ENCODE data around the gene SAP30L.

Gene SAP30L

GRCh38 chr5:154482528-154483449 lies 37.0 kb downstream of the SAP30L start:
- FAIRE-seq, result no peak

GRCh38 chr5:154483654-154484392 lies 38.0 kb downstream of the SAP30L start:
- FAIRE-seq, result no peak

- no peak for FAIRE-seq
Observed at GRCh38 chr5:154484393-154485095, 38.7 kb downstream of the SAP30L start.

GRCh38 chr5:154485096-154485491 lies 39.3 kb downstream of the SAP30L start:
- FAIRE-seq, result no peak

DNA sequence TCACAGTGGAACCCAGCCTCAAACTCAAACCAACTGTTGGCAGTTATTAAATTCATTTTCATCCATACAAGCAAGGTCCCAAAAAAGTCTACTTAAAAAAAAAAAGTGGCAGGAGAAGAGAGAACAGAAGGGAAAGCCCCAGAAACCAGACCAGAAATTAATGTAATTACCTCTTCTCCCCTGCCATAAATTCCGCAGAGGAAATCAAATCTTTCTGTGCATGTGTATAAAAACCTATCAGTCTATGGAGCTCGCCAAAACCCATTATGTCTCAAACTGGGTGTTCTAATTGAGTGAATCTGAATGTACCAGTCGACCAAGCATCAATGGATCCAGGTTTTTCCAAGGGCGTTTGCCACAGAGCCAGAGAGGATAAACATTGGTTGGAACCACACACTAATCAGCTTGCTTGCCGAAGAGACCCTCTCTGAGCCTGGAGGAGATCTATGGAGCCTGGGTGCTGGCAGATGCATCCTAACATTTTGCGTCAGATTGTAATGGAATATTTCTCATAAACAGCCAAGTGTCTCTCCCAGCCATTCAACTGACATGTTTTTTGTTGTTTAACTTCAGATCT lies 40.1 kb downstream of the SAP30L start:
- no peak for FAIRE-seq

DNA sequence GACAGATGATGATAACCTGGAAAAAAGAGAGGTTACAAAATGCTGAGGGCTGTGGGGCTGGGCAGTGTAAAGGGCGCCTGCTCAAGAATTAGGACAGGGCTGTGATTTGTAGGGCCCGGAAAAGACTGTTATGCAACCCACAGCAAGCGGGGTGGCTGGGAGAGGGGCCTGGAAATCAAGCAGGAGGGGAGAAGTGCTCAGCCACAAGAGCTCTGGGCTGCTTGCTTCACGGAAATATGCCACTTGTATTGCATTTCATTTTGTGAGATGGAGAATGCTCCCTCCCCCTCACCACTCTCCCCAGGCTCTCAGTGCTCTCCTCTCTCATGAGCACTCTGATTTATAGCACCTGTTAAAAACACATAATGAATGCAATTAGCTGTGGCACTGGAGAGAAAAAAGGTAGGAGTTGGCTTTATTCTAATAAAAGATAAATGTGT lies 40.6 kb downstream of the SAP30L start:
- FAIRE-seq, result no peak

- no peak for FAIRE-seq
Observed at GRCh38 chr5:154487541-154487940, 41.7 kb downstream of the SAP30L start.

DNA sequence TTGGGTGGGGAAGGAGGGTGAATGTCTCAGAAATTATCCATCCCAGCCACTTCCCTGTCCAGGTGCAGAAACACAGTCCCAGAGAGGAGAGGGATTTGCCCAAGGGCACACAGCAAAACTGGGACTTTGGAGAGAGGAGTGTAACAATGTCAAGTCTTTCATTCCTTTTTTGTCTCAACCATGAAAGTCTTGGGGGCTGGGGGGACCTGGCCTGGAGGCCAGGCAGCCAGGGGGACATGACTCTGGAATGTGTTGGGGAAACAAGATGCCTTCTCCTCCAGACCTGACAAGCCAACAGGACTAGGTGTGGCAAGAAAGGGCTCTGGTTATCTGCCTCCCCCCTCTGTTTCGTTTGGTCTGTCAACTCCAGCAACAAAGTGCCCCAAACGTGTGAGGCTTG lies 46.1 kb downstream of the SAP30L start:
- FAIRE-seq, result no peak

GRCh38 chr5:154493274-154493673 lies 47.5 kb downstream of the SAP30L start:
- no peak for FAIRE-seq

- FAIRE-seq, result no peak
Observed at GRCh38 chr5:154494036-154494435, 48.2 kb downstream of the SAP30L start.

- FAIRE-seq, result no peak
Observed at GRCh38 chr5:154498591-154498990, 52.8 kb downstream of the SAP30L start.

DNA sequence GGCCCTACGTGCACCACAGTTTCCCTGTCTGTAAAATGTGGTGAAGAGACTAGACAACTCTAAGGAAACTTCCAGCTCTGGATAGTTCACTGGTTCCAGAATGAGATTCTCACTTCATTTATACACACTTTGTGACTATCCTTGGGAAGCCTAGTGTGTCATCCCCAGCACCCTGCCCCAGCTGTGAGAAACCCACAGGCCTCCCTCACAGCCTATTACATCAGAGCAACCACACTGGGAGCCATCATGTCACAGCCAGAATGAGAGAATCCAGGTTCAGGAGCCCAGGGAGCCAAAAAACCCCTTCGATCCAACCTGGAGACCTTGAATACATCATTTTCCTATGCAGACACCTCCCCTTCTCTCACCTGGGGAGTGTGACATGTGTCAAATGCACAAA lies 53.2 kb downstream of the SAP30L start:
- FAIRE-seq, result no peak

DNA sequence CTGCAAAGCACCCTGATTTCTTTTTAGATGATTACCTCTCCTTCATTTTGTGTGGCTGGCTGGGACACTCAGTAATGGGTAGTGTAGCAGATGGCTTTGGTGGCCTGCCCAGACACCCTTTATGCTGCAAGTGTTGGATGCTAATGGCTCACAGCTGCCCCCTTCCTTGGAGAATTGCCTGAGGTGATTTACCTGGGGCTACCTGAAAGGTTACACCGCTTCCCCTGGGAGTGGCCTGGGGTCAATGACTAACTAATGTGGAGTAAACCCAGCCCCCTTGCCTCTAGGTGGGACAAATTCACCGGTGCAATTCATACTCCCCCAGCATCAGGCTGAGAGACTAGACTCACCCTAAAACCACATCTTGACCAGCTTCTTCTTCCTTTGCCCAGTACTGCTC lies 55.8 kb downstream of the SAP30L start:
- FAIRE-seq, result no peak

DNA sequence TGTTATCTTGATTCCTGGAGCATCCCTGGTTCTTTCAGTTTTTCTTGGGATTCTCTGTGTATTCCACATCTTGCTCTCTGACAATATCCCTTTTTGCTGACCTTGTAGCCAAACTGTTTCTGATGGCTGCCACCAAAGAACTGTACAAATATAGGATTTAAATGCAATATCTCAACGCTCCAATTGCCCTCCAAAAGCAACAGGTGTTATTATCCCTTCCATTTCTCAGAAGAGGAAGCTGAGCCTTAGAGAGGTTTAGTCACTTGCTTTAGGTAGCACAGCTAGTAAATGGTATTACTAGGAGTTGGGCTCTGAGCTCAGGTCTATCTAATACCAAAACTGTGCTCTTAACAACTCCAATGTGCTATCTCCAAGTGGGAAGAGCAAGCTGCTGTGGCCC lies 56.4 kb downstream of the SAP30L start:
- FAIRE-seq, result no peak

DNA sequence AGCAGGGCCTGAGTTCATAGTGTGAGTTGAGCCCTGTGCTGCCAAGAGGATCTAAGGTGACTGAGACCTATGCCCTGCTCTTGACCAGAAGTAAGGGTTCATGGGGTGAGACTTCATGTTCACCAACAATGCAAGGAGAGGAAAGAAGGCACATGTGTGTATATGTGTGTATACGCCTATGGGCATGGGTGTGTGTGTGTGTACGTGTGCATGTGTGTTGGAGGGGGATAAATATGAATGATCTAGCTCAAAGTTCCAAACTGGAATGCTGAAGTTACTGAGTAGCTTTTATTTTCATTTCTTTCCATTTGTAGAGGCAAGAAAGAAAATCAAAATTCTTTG lies 57.9 kb downstream of the SAP30L start:
- FAIRE-seq, result no peak

DNA sequence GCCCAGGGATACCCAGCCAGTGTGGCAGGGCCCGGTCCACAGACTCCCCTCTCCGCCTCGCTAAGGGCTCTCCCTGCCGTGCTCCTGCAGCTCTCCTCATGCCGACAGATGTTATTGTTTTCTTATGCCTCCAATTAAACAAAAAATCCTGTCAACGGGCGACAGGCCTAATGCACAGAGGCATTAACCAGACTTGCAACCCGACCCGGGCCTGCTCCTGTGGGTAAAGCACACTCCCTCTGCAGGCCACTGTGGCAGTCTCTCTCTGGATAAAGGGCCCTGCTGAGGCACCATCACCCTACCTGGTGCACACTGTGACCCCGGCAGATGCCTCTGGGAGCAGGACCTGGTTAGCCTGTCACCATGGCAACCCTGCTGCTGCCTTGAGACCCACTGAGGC lies 59.8 kb downstream of the SAP30L start:
- no peak for FAIRE-seq

DNA sequence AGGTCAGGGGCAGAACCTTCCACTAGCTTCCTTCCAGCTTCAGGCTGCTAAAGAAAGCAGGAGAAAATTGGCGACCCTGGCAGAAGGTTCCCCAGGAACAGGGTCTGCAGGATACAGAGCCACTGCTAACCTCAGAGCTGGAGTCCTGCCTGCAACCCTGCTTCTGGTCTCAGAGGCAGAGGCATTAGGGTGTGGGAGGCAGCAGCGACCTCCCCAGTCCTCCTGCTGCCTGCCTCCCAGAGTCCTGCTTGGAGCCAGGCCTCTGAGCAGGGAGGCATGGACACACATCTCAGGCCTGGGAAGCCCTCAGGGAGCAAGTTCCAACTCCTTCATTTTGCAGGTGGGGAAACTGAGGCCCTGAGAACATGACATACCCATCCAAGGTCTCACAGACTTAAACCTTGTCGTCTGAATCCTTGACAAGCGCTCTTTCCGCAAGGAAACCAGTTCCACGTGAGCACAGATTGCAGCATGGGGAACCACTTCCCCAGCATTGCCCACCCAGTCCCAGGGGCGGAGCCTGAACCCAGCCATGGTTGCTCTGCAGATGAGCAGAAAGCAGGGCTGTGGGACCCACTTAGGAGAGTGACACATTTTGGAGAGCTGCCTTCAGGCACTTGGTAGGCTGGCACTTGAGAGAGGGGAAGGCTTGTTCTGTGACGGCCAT lies 60.4 kb downstream of the SAP30L start:
- no peak for FAIRE-seq

GRCh38 chr5:154506716-154507080 lies 60.9 kb downstream of the SAP30L start:
- no peak for FAIRE-seq

DNA sequence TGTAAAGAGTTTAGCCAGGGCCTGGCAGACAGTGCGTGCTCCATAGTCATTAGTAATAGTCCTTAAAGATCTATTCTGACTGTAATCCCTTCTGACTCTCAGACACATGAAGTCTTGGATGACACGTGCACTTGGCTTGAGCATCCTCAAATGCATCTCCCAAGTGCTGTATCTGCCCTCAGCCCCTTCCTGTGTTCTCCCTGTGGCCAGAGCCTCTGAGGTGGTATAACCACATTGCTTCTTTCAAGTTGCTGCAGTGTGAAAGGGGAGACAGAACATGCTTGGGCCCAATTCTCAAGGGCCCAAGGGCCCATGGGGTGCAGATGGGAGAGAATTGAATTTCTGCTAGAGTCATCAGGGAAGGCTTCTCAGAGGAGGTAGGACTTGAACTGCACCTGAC lies 62.3 kb downstream of the SAP30L start:
- FAIRE-seq, result no peak

GRCh38 chr5:154509784-154510555 lies 64.2 kb downstream of the SAP30L start:
- no peak for FAIRE-seq
